GM21515 (cell line): ENCODE data around the gene PEX6.
A peak's percentile ranks its signal among the peaks of the same experiment; 100 is the strongest.

ENCODE experiments used
- ATAC-seq: cut with Tn5 transposase; IDR thresholded peaks from one replicate; pipeline ENCODE4 v1.9.1; 2021; ENCODE audit not compliant: unreplicated experiment

Gene PEX6

GRCh38 chr6:42996513-42996912 is 17.5 kb upstream of the PEX6 start:
- ATAC-seq: no peak

- ATAC-seq: no peak
These were observed 14.5 kb upstream of the PEX6 start for GRCh38 chr6:42993445-42993844.

- no peak for ATAC-seq
These were observed 10.9 kb upstream of the PEX6 start for GRCh38 chr6:42989923-42990322.

DNA sequence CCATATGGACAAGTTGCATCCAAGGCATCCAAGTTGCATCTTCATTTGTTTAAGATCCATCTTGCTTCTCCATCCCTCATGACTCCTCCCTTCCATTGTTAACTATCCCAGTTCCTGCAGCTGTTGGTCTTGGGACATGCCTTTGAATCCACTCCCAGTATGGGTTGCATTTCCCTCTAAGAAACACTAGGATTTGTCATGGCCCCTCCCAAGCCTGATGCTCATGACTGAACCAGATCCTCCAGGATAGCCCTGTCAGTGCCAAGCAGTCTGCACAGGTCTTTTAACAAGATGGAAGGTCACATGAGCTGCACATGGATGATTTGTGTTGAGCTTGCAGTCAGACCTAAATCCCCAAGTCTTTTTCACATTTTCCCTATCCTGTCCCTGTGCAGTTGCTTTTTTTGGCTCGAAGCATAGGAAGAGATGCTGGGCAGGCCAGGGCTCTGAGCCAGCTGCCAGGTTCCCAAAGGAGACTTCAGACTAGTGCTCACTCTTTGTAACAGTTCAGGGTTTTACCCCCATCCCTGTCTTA is 9.6 kb upstream of the PEX6 start:
- ATAC-seq: no peak

DNA sequence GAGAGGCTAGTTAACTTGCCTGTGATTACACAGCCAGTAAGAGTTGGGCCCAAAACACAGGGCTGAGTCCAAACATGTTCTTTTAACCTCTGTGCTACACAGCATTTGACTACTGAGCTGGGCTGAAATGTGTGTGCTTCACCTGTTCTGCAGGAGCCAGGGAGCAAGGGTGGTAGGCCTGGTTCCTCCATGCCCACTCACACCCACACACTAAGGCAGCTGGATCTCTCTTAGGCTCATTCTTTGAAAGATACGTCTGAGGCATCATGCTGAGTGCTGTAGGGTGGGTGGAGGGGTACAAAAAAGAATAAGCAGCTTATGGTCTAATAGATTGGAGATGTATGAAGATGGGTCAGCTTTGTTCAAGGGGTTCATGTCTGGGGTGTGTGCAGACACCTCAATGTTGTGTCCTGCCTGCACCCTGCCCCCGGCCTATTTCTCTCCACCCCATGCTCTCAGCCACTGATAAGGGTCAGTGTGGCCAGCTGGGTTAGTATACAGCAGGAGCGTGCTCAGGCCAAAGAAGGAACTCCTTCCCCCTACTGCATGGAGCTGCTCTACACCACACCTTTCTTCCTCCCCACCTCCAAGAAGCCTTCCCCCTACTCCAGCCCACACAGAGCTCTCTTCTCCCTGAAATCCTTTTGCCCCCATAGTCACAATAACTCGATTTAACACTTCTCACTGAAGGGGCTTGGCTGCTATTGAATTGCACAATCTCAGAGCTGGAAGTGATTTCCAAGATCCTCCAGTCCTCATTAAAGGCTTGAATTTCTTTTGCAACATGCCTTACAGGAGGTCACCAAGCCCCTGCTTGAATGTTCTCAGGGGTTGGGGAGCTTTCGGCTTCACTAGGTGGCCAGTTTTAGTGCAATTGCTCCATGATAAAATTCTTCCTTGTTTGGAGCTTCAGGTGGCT is 8.8 kb upstream of the PEX6 start:
- ATAC-seq: no peak

GRCh38 chr6:42984924-42985475 is 6.0 kb upstream of the PEX6 start:
- no peak for ATAC-seq

GRCh38 chr6:42984001-42984923 is 5.3 kb upstream of the PEX6 start, which contains the start of gene PPP2R5D:
Gene PPP2R5D, plus strand, starts transcription at chr6:42984570. Its CDS starts 108 bp downstream, at chr6:42984678.
- peak; percentile 90 for ATAC-seq

DNA sequence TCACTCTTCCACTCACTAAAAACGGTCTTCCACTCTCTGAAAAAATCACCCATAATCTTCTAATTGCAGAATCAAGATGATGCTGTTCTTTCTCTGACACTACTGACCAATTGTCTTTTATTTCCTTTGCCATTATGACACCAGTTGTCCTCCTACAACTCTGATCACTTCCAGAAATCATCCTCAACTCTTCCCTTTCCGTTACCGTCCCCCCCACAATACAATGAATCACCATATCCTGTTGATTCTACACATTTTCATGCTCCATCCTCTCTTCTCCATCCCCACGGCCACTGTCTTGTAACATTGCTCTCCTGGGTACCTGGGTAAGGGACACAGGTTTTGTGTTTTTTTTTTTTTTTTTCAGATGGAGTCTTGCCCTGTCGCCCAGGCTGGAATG is 2.9 kb upstream of the PEX6 start:
- no peak for ATAC-seq

DNA sequence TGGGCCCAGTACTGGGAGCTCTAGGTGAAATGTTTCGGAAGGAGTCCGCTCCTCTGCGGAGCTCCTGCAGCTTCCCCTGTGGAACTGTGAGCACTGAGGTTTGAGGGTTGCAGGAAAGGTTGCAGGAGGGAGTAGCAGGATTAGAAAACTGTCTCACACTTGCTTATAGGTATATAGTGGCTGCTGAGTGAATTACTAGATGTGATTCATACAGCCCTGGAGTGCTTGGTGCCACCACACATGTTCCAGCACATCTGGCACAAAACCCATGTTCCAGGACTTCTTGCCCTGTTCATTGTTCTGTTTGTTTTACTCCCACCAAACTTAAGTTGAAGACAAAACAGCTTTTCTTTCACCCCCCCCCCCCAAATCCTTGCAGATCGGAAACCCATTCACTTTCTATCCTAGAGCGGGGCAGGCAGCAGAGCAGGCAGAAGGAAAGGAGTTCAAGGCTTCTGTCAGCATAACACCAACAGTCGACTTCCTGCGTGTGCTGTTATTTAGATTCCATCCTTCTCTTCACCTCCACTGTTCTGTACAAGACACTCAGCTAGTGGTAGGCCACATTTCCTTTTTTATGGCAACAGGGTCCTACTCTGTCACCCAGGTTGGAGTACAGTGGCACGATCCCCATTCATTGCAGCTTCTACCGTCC is 669 bp upstream of the PEX6 start:
- ATAC-seq: peak; percentile 6

GRCh38 chr6:42978487-42978838 is 518 bp downstream of the PEX6 start:
- no peak for ATAC-seq

DNA sequence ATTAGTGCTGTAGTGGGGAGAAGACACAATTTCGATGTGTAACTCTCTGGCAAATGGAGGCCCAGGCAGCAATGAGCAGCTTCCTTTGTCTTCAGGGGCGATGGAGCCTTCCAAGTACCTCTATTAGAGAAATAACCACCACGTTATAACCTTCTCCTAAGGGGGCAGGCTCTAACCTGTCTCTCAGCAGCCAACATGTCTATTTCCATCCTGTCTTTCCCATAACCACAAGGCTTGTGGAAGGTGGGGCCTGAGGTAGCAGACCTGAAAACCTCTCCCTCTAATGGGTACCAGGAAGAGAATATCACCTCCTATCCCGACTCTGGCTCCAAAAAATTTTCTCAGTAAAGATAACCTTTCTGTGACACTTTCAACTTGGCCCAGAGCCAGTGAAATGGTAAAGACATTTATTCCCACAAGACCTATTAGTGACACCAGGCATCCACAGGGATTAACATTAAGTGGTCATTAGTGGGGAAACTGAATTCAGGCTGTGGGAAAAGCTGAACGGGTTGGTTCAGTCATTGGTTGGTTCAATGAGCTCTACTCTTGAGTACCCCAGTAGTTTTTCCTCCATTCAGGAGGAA is 4.0 kb downstream of the PEX6 start:
- ATAC-seq: no peak

- no peak for ATAC-seq
These were observed 5.1 kb downstream of the PEX6 start for GRCh38 chr6:42973926-42974325.

DNA sequence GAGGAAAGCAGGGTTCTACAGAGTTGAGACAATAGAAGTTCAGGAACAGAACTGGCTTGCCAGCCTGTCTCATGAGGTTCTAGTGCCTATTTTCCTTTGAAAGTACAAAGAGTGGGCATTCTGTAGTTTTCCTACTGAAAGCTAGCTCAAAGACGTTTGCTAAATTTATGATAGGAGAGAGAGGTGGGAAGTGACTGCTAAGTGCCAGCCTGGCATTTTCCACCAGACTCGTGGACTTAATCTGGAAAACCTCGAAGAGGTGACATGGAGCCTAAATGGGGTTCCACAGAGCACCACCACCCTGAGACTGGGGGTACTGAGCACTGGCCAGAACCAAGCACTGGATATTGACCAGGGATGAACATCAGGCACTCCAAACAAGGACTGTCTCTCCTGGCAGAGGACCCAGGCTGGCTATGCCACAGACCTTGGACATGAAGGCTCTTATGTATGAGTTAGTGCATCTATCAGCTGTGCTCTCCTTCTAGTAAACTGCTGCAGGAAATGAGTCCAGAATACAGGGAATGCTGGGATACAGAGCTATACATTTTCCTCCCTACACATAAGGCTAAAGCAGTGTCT is 7.1 kb downstream of the PEX6 start:
- no peak for ATAC-seq

- ATAC-seq: no peak
These were observed 7.9 kb downstream of the PEX6 start for GRCh38 chr6:42970871-42971612.

- no peak for ATAC-seq
These were observed 9.0 kb downstream of the PEX6 start for GRCh38 chr6:42969934-42970333.

- ATAC-seq: no peak
These were observed 9.6 kb downstream of the PEX6 start for GRCh38 chr6:42969431-42969830.

DNA sequence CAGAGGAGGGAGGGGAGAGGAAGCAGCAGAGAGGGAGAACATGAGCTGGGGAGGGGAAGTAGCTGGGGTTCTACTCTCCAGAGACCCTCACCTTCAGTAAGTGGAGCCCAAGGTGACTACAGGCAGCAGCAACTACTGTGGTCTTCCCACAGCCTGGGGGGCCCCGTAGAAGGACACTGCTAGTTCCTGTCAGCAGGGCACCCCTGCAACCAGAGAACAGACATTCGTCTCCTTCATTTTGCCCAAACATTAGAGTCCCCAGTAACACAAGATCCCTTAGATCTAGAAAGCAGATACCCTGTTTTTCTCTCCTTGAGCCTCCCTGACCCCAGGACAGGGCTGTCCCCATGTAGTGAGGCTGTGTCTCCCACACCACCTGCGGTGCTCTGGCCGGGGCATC is 10.2 kb downstream of the PEX6 start:
- no peak for ATAC-seq

- no peak for ATAC-seq
These were observed 10.8 kb downstream of the PEX6 start for GRCh38 chr6:42968126-42968701.

DNA sequence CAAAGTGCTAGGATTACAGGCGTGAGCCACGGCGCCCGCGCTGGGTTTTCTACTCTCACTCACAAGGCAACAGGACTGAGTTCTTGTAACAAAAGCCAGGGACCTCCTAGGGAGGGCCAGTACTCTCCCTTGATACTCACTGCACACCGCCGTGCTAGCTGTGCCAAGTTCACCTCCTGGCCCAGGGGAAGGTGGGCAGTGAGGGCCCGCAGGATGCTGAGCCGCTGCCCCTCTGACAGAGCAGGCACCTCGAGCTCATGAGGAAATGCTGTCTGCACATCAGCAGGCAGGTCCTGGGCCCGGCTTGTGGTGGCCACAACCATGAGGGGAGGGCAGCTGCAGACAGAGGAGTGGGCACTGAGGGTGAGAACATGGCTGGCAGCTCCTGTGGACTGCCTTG is 11.8 kb downstream of the PEX6 start:
- no peak for ATAC-seq
